Measurements from ENCODE around the gene TCF4. TPM values are rescaled to one million over a fixed set of nuclear protein-coding genes. Genes with fewer than 3 reads are reported as not detected.

The TCF4 gene
- total and polyA plus RNA-seq, 7 experiments from 2014 or later: 0.94 to 21.8 (median 2.6) TPM

- intact Hi-C loops (cut with micrococcal nuclease): no loop called here
- no peak overlapping the region for H3K4me3 ChIP-seq (ENCODE audit: low read length)
- H3K4me1 ChIP-seq (ENCODE audit: control insufficient read depth in 2 of 2, insufficient read depth in 2 of 2, low read length in 2 of 2): no peaks in the 10 kb centered on the region
- no peak for ATAC-seq
- ChIA-PET POLR2A (no interaction called here), CTCF (no interaction called here)
- Mint-ChIP-seq H3K4me1 (peaks cover 0 to 3% (median 0%) of the 10 kb centered on the region in 7 donors), H3K27me3 (no peaks in the 10 kb centered on the region), H3K4me3 (no peak overlapping the region), H3K27ac (no peak overlapping the region), H3K9me3 (peaks cover 0 to 2% (median 0%) of the 10 kb centered on the region in 11 donors), H3K36me3 (no peaks in the 10 kb centered on the region)
- no peaks in the 10 kb centered on the region for H3K9me3 ChIP-seq (ENCODE audit: control insufficient read depth in 2 of 3, low read length in 3 of 3)
- no peak overlapping the region for H3K27ac ChIP-seq (ENCODE audit: low read depth, low read length)
- DNase-seq: no peak
- H3K36me3 ChIP-seq (ENCODE audit: control insufficient read depth in 2 of 3, insufficient read depth in 3 of 3, low read length in 3 of 3): no peaks in the 10 kb centered on the region
- H3K27me3 ChIP-seq (ENCODE audit: control insufficient read depth in 2 of 2, insufficient read depth in 2 of 2, low read length in 2 of 2): no peaks in the 10 kb centered on the region
These were observed 300.7 kb downstream of the TCF4 start for GRCh38 chr18:55287149-55287806.

DNA sequence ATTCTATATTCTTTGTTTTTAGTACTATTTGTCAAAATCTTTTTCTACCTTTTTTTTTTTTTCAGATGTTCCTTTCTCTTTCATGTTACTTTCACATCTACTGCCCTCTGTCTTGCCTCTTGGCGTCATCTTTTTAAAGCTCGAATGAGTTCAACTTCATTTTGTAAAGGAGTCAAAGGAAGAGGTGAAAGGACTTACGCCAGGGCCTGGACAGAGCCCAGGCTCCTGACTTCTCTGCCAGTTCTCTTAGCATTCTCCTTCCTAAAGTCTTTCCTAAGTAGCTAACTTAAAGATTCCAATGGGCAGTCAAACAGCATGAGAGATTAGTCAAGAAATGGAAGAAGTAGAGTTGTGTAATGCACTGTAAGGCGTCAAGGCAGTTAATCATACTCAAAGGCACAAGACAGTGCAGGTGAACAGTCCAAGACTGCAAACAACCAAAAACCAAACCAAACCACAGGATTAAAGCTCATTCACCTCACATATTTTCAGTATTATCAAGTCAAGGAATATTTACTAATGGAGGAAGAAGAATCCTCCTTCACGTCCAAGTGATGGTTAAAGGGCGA lies 301.7 kb downstream of the TCF4 start:
- Histone ChIP-seq H3K27ac (ENCODE audit: low read depth, low read length) (no peak overlapping the region), H3K4me3 (ENCODE audit: low read length) (no peak overlapping the region), H3K4me1 (ENCODE audit: control insufficient read depth in 2 of 2, insufficient read depth in 2 of 2, low read length in 2 of 2) (no peaks in the 10 kb centered on the region), H3K36me3 (ENCODE audit: control insufficient read depth in 2 of 3, insufficient read depth in 3 of 3, low read length in 3 of 3) (no peaks in the 10 kb centered on the region), H3K9me3 (ENCODE audit: control insufficient read depth in 2 of 3, low read length in 3 of 3) (no peaks in the 10 kb centered on the region), H3K27me3 (ENCODE audit: control insufficient read depth in 2 of 2, insufficient read depth in 2 of 2, low read length in 2 of 2) (no peaks in the 10 kb centered on the region)
- Mint-ChIP-seq H3K36me3 (no peaks in the 10 kb centered on the region), H3K9me3 (peaks cover 0 to 2% (median 0%) of the 10 kb centered on the region in 11 donors), H3K4me1 (peaks cover 0 to 3% (median 0%) of the 10 kb centered on the region in 7 donors), H3K27me3 (no peaks in the 10 kb centered on the region), H3K27ac (no peak overlapping the region), H3K4me3 (no peak overlapping the region)
- POLR2A ChIA-PET: no interaction called here
- DNase-seq (no peak), ATAC-seq (no peak)
- intact Hi-C loops (cut with micrococcal nuclease): no loop called here
- CTCF ChIA-PET: interaction anchor here (0.7 kb wide), 1 partner anchor 163 kb away, joined by 4 read pairs; no protein-coding TSS in a partner anchor

DNA sequence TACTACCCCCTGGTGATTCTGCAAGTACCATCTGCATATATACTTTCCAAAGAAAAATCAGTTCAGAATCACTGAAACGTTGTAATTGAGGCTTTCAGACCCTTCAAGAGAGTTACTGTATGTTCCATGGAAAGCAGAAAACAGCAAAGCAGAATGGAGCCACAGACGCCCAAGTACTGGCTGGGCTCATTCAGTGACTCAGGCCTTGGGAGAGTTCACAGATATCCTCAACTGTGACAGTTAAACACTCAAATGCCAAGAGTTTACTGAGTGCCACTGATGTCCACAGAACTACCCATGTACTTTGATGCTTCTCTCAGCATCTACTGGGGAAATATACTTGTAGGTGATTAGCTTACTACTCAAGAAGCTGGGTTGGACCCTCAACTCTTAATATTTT lies 303.4 kb downstream of the TCF4 start:
- ChIA-PET CTCF (no interaction called here), POLR2A (no interaction called here)
- Histone ChIP-seq H3K27me3 (ENCODE audit: control insufficient read depth in 2 of 2, insufficient read depth in 2 of 2, low read length in 2 of 2) (no peaks in the 10 kb centered on the region), H3K4me3 (ENCODE audit: low read length) (no peak overlapping the region), H3K9me3 (ENCODE audit: control insufficient read depth in 2 of 3, low read length in 3 of 3) (no peaks in the 10 kb centered on the region), H3K4me1 (ENCODE audit: control insufficient read depth in 2 of 2, insufficient read depth in 2 of 2, low read length in 2 of 2) (no peaks in the 10 kb centered on the region), H3K27ac (ENCODE audit: low read depth, low read length) (no peak overlapping the region), H3K36me3 (ENCODE audit: control insufficient read depth in 2 of 3, insufficient read depth in 3 of 3, low read length in 3 of 3) (no peaks in the 10 kb centered on the region)
- ATAC-seq: no peak
- no peaks in the 10 kb centered on the region for H3K27me3 Mint-ChIP-seq
- no peak for DNase-seq
- intact Hi-C loops (cut with micrococcal nuclease): no loop called here
- H3K9me3 Mint-ChIP-seq: peaks cover 0 to 2% (median 0%) of the 10 kb centered on the region in 11 donors
- H3K4me1 Mint-ChIP-seq: peaks cover 0 to 3% (median 0%) of the 10 kb centered on the region in 7 donors
- no peaks in the 10 kb centered on the region for H3K36me3 Mint-ChIP-seq
- no peak overlapping the region for H3K27ac Mint-ChIP-seq
- H3K4me3 Mint-ChIP-seq: no peak overlapping the region

DNA sequence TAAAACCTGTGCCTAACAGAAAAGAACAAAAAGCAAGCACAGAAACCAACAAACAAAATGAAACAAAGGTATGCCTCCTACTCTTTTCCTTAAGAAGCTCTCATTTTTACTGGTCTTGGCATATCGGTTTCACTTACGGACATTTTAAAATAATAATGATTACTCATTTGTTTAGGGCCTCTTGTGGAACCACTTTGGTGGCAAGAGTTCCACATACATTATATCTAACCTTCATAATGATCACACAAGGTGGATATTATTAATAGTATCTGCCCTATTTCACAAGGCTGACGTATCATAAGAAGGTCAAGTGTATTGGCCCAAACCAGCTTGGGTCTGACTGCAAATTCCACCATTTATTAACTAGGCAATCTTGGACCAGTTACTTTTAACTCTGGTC lies 304.7 kb downstream of the TCF4 start:
- peaks cover 0 to 2% (median 0%) of the 10 kb centered on the region in 11 donors for H3K9me3 Mint-ChIP-seq
- no peaks in the 10 kb centered on the region for H3K4me1 ChIP-seq (ENCODE audit: control insufficient read depth in 2 of 2, insufficient read depth in 2 of 2, low read length in 2 of 2)
- intact Hi-C loops (cut with micrococcal nuclease): no loop called here
- H3K9me3 ChIP-seq (ENCODE audit: control insufficient read depth in 2 of 3, low read length in 3 of 3): no peaks in the 10 kb centered on the region
- H3K36me3 ChIP-seq (ENCODE audit: control insufficient read depth in 2 of 3, insufficient read depth in 3 of 3, low read length in 3 of 3): no peaks in the 10 kb centered on the region
- ATAC-seq: no peak
- POLR2A ChIA-PET: no interaction called here
- H3K4me3 ChIP-seq (ENCODE audit: low read length): no peak overlapping the region
- no peak overlapping the region for H3K27ac Mint-ChIP-seq
- H3K27ac ChIP-seq (ENCODE audit: low read depth, low read length): no peak overlapping the region
- DNase-seq: no peak
- CTCF ChIA-PET: interaction anchor here (0.7 kb wide), 1 partner anchor 886 kb away, joined by 4 read pairs; no protein-coding TSS in a partner anchor
- H3K27me3 ChIP-seq (ENCODE audit: control insufficient read depth in 2 of 2, insufficient read depth in 2 of 2, low read length in 2 of 2): no peaks in the 10 kb centered on the region
- peaks cover 0 to 3% (median 0%) of the 10 kb centered on the region in 7 donors for H3K4me1 Mint-ChIP-seq
- H3K36me3 Mint-ChIP-seq: no peaks in the 10 kb centered on the region
- no peaks in the 10 kb centered on the region for H3K27me3 Mint-ChIP-seq
- H3K4me3 Mint-ChIP-seq: no peak overlapping the region

DNA sequence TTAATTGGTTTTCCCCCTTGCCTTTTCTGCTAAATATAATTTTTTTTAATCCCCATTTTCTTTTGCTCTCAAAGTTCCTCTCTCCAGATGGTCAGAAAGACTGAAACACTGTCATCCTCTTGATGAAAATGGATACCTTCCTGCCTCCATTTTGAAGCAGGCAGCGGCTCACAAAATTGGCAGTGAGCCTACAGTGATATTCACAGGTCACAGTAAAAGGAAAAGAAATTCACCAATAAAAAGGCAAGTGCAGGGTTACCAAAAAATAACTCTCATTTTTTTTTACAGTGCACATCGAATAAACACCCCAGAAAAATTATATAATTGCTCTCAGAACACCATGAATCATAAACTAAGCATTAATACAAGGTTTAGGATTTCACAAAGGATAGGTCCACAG lies 307.5 kb downstream of the TCF4 start:
- no peak overlapping the region for H3K4me3 ChIP-seq (ENCODE audit: low read length)
- ChIA-PET POLR2A (no interaction called here), CTCF (no interaction called here)
- H3K27ac Mint-ChIP-seq: no peak overlapping the region
- no peak overlapping the region for H3K27ac ChIP-seq (ENCODE audit: low read depth, low read length)
- DNase-seq: no peak
- H3K36me3 Mint-ChIP-seq: no peaks in the 10 kb centered on the region
- intact Hi-C loops (cut with micrococcal nuclease): no loop called here
- no peaks in the 10 kb centered on the region for H3K36me3 ChIP-seq (ENCODE audit: control insufficient read depth in 2 of 3, insufficient read depth in 3 of 3, low read length in 3 of 3)
- no peaks in the 10 kb centered on the region for H3K27me3 Mint-ChIP-seq
- no peak overlapping the region for H3K4me3 Mint-ChIP-seq
- ATAC-seq: no peak
- H3K9me3 ChIP-seq (ENCODE audit: control insufficient read depth in 2 of 3, low read length in 3 of 3): no peaks in the 10 kb centered on the region
- H3K4me1 ChIP-seq (ENCODE audit: control insufficient read depth in 2 of 2, insufficient read depth in 2 of 2, low read length in 2 of 2): no peaks in the 10 kb centered on the region
- H3K27me3 ChIP-seq (ENCODE audit: control insufficient read depth in 2 of 2, insufficient read depth in 2 of 2, low read length in 2 of 2): no peaks in the 10 kb centered on the region
- H3K9me3 Mint-ChIP-seq: peaks cover 0 to 2% (median 0%) of the 10 kb centered on the region in 11 donors
- H3K4me1 Mint-ChIP-seq: no peaks in the 10 kb centered on the region

GRCh38 chr18:55275039-55275901 lies 312.7 kb downstream of the TCF4 start:
- H3K27ac Mint-ChIP-seq: no peak overlapping the region
- Histone ChIP-seq H3K27me3 (ENCODE audit: control insufficient read depth in 2 of 2, insufficient read depth in 2 of 2, low read length in 2 of 2) (no peaks in the 10 kb centered on the region), H3K4me3 (ENCODE audit: low read length) (no peak overlapping the region), H3K36me3 (ENCODE audit: control insufficient read depth in 2 of 3, insufficient read depth in 3 of 3, low read length in 3 of 3) (no peaks in the 10 kb centered on the region), H3K4me1 (ENCODE audit: control insufficient read depth in 2 of 2, insufficient read depth in 2 of 2, low read length in 2 of 2) (no peaks in the 10 kb centered on the region), H3K27ac (ENCODE audit: low read depth, low read length) (no peak overlapping the region), H3K9me3 (ENCODE audit: control insufficient read depth in 2 of 3, low read length in 3 of 3) (no peaks in the 10 kb centered on the region)
- H3K27me3 Mint-ChIP-seq: peaks cover 0 to 3% (median 0%) of the 10 kb centered on the region in 5 donors
- intact Hi-C loops (cut with micrococcal nuclease): loop anchor here in 1 of 2 donors (2.0 kb wide), 1 partner anchor 40 kb away; no protein-coding TSS in a partner anchor
- DNase-seq (no peak), ATAC-seq (no peak)
- no peak overlapping the region for H3K4me3 Mint-ChIP-seq
- ChIA-PET POLR2A (no interaction called here), CTCF (no interaction called here)
- H3K9me3 Mint-ChIP-seq: no peaks in the 10 kb centered on the region
- H3K36me3 Mint-ChIP-seq: no peaks in the 10 kb centered on the region
- no peaks in the 10 kb centered on the region for H3K4me1 Mint-ChIP-seq

Measured in naive thymus-derived CD4-positive, alpha-beta T cell (primary cell).